ENCODE data around the gene ANK2.

ANK2 gene

DNA sequence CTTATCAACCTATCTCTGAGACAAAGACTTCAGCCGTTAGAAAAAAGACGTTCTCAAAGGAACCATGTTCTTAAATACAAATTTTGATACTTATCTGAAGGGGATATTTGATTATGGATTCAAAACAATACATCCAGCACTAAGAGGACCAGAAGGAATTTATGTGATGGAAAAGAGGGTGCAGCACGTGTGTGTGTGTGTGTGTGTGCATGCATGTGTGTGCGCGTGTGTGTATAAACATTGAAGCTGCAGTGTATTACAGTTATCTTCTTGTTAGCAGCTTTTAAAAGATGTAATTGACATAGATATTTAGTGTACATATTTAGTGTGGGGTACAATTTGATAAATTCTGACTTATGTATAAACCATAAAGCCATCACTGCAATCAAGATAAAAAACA is 44.9 kb downstream of the ANK2 start:
- no peak for DNase-seq (ENCODE audit: low read depth in 2 of 2)

DNA sequence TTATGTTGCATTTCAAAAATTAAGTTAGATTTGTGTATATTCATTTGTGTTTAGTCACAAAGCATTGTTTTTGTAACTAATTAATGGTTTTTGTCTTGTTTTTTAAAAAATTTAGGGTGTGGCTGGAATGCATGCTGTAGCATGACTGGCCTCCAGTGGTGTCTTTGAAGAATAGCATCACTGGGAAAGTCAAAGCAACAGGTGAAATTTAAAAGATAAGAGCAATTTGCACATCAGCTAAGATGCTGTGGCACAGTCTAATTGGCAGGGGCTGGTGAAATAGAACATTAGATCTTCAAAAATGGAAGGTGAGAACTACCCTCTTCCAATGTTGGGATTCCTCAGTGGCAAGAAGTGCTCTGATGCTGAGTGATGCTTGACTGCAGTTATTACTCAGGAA is 45.3 kb downstream of the ANK2 start:
- DNase-seq (ENCODE audit: low read depth in 2 of 2): no peak

DNA sequence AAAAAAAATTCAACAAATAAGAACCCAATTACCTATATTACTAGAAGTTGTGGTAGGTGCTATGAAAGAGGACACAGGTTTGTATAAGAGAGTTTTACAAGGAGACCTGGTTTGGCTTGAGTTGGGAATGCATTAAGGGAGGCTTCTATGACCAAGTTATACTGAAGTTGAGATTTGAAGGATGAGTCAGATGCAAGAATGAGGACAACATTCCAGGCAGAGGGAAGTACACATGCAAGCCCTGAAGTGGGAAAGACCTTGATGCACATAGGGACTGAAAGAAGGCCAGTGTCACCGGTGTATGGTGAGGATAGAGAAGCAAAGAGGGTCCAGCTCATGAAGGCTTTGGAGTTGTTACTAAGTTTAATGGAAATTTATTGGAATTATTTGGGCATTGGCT is 52.2 kb downstream of the ANK2 start:
- DNase-seq (ENCODE audit: low read depth in 2 of 2): no peak

DNA sequence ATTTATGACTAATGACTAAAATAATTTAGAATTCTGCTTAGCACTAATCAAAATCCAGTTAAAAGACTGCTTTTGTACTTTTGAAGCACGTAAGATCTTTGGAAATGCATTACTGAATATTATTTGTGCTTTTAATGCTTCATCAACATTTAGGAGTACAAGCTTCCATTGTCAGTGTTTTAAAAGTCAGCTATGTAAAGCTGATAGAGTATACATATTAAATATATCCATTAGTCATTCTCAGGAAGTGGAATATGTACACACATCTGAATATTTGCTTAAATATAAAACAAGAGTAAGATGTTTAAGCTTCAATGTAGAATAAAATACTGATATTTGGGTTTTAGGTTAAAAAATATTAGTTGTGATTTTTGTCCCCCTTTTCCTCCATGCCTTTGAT is 54.1 kb downstream of the ANK2 start:
- no peak for DNase-seq (ENCODE audit: low read depth in 2 of 2)

DNA sequence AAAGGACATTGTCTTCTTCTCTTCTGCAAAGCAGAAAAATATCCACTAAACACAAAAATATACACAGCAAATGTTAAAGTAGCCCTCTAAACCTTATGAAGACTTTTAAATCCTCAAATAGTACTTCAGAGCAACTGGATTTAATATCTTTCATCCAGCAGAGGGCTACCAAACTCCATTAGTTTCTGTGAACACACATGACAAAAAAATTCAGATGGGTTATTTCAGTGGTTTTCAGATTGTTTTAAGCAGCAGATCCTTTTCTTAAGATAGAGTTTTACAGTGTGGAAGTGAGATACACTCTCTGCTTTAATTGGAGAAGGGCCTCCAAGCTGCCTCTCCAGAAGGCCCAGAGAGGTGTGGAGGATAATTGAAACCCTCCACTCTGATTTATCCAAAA is 56.7 kb downstream of the ANK2 start:
- no peak for DNase-seq (ENCODE audit: low read depth in 2 of 2)

DNA sequence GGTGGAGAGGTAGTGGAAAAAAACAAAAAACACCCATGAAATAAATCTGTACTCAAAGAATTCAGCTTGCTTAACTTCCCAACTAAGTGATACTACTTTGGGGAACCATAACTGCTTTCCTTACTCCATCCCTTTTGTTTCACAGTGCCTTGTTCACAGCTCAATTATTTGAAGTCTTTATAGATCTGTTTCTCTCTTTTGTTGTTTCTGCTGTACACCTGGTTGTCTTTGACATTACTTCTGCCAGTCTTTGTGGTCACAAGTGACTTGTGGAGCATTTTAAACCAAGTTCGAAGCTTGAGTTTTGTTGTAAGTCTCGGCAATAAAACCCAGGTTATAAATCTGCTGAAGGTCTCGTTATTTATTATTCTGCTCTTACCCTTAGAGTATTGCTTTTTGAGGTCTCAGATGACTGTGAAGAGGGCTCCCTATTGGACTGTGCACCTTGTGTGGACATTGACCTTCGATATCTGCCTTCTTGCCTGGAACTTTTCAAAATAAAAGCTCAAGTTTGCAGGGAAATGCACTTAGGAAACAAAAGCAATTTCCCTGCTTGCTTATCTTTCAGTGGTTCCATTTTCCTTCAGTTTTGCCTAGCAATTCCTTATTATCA is 59.8 kb downstream of the ANK2 start:
- no peak for DNase-seq (ENCODE audit: low read depth in 2 of 2)

DNA sequence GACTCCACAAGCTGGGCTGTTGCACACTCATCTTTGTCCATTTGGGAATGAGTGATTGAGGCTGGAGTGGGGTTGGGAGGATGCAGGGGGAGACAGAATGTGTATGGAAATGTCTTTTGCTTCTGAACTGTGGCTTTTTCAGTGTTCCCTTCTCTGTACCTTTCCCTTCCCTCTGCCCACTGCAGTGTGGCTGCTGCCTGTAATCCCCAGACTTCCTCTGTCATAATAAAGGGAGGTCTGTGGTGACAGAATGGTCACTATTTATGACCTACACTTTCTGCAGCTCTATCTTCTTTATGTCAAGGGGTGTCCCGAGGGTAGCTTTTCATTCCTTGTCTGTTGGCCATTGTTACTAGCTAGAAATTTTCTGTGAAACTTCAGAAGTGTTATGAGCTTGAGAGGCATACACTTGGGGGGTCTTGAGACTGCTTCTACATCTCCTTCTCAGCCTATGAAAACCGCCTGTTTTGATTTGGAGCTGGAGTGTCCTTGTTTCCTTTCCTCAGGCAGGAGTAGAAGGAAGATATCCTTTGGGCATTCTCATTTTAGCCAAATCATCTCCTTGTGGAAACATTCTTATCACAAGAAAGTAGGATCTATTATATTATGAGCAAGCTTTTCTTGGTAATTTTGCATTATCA is 63.0 kb downstream of the ANK2 start:
- DNase-seq (ENCODE audit: low read depth in 2 of 2): no peak

DNA sequence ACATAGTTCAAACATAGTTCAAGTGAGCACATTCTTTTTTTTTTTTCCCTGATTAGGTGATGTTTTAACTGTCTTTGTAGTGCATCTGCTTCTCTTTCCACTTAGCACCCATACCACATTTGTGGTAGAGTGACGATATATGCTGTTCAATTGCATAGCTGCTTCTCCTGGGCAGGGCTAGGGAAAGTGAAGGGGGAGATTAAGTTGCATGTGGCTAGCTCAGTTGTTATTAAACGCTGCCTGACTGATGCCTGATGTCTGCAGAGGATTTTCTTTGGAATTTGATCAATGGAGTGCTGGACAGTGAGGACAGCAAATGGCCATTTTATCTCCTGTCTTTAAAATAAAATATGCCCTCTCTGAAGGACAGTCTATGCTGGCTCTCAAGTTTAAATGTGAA is 63.7 kb downstream of the ANK2 start:
- DNase-seq (ENCODE audit: low read depth in 2 of 2): no peak

DNA sequence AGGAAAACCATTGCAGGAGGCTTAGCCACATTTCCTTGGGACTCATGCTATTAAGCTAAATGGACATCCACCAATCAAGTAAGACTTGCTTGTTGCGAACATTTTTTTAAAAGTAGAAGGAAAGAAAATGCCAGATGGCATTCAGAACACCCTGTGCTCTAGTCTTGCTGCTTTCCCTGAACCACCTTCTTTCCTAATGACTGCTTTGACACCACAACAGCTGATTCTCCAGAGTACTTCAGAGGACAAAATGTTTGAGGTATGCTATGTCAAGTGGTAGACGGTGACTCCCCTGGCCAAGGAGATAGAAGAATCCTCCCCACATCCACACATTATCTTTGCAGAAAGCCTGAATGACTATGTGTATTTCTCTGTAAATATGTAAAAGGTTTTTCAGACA is 65.4 kb downstream of the ANK2 start:
- no peak for DNase-seq (ENCODE audit: low read depth in 2 of 2)

DNA sequence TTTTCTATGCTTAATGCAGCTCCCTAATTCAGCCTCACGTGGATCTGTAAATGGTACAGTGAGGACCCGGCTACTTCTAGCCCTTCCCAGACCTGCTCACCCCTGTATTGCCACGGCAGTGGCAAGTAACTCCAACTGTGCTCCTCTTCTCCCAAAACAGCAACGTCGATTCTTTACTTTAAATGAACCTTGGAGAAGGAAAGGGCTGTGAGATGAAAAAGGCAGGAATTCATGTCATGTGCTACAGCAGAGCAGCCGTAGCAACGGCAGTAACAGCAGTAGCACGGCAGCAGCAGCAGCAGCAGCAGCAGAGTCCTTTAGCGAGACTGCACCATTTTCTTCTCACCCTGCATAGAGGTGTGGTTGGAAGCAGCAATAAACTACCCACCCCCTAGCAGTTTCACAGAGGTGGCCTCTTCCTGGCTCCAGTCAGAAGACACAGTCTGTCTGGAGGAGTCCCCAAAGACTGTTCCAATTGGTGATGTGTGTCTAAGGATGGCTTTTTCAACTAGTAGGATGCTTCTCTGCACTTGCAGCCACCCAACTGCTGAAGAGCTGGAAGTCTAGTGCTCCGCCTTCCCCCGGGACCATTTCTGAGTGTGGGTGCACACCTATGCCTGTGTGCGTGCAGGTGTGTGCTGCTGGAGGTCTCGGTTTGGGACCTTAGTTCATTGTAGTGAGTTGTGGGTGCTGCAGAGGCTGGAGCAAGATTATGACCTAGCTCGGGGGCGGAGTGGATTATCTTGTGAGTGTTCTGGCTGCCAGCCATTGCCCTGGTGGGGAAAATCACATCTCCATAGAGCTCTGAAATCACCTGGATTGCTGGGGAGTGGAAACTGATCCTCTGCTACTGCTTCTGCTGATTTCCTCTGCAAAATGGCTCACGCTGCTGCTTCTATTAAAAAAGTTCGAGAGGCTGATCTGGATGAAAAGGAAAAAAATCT is 67.2 kb downstream of the ANK2 start:
- DNase-seq (ENCODE audit: low read depth in 2 of 2): no peak

DNA sequence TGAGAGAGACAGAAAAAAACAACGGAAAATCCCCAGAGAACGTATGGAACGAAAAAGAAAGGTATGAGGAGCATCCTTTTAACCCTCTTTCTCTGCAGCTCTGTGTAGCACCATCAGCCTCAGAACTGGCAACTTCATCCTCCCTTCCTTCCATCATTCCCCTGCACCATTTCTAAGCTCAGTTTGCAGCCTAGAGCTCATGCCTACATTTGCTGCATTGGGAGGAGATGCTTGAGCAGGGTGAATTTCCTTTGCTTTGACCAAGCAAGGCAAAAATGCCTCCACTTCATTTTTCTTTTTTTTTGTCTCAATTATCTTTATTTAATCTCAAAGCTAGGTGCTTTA is 67.9 kb downstream of the ANK2 start:
- DNase-seq (ENCODE audit: low read depth in 2 of 2): no peak

DNA sequence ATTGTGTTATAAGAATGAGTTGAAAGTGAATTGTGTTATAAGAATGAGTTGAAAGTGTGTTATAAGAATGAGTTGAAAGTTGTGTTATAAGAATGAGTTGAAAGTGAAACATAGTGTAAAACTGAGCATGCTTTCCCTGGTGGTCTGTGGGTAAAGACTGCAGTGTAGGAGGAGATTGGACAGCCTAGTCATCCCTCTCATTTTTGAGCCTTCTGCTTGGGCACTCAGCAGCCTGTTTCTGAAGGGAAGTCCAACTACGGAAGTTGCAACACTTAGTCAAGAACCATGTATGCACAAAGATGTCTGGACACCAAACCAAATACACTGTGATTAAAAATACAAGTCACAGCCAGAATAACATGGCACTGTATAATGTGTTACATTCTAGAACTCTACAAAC is 72.6 kb downstream of the ANK2 start:
- DNase-seq (ENCODE audit: low read depth in 2 of 2): no peak

DNA sequence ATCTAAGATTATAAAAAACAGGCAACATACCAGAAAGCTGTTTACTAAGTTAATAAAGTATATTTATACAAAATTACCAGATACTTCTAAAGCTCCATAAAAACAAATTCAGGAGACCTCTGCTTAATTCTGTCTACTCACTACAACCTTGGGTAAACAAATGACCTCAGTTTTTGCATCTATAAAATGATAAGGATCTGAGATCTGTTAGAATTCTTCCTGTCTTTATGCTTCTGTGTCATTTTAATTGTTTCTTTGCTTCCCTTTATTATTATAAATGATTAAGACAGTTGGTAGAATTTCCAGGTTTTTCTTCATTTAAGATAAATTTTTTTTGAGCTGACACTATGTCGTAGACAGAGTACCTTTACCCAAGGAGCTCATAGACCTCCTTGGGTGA is 76.0 kb downstream of the ANK2 start:
- no peak for DNase-seq (ENCODE audit: low read depth in 2 of 2)

DNA sequence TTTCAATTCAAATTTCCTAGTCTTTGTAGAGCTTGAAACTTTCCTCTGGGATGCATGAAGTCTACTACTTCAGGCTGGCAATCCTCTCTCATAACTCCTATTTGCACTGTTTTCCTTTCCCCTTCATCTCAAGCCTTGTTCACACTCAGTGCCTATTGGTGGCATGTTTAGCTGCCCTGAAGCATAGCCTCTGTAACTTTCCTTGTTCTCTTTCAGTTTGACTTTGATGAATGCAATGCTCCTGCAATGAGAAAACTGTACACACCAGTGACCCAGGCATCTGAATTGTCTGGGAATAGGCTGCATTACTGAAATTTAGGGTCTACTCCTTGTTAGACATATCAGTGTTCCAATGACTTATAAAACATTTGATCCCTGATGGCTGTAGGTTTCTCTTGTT is 81.7 kb downstream of the ANK2 start:
- DNase-seq (ENCODE audit: low read depth in 2 of 2): no peak

DNA sequence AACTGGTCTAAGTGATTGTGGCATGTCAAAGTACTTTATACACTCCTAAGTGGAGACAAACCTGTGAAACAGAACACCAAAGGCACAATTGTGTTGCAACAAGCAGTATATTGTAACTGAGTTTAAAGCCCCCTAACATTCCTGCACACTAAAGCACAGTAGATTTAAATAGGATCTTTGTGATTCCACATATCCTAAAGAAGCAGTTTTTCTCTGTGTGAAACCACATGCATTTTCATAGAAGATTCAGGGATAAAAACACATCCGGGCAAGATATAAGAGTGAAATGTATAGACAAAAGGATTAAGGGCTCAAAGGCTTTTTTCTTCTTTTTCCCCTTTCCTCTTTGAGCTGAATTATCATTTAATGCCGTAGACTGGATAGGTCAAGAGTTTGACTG is 82.2 kb downstream of the ANK2 start:
- DNase-seq (ENCODE audit: low read depth in 2 of 2): no peak

DNA sequence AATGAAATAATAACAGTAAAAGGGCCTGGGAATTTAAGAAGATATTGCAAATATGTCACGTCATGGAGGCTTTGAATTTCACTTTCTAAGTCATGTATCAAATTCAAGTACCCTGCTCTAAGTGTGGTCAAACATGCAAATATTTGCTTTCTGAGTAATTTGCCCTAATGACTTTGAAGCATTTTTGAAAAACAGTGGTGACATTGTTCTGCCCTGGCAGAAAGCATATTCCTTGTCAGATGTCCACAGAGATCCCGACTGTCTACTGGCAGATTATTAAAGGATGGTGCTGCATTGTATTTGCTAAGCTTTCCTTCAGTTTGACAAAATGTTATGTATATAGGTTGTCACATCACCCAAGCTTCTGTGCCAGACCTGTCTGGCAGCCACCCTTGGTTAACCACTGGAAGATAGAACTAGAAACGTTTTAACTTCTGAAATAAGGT is 92.5 kb downstream of the ANK2 start:
- no peak for DNase-seq (ENCODE audit: low read depth in 2 of 2)

DNA sequence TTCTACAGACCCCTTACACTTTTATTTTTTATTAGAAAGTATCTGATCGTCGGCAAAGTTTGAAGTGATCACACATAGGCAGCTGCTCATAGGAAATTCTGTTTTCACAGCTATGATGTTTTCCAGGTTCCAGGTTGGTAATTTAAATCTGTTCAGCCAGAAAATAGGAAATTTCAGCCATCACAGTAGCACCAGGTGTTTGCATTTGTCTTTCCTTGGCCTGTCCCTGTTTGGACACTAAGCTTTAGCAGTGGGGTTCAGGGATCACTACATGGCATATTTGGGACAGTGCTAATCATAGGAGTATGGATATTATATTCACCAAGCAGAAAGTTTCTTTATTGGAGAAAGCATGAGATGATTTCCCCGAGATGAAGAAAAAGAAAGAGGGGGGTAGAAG is 92.9 kb downstream of the ANK2 start:
- DNase-seq (ENCODE audit: low read depth in 2 of 2): no peak

DNA sequence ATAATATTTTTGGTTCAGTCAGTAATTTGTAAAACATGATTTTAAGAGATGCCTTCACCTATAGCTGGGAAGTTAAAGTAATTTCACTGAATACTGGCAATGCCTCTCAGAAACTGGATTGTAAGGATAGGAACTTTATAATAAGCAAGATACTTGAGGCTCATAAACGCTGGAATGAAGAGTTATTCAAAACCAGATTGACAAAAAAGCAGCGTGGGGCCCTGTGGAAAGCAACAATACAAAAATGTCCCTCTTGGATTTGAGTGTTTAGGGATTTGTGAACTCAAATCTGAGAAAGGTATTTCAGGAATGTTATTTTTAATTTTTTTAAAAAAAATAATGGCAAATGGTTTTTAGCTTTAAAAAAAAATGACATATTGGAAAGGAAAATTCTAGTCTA is 94.6 kb downstream of the ANK2 start:
- no peak for DNase-seq (ENCODE audit: low read depth in 2 of 2)

DNA sequence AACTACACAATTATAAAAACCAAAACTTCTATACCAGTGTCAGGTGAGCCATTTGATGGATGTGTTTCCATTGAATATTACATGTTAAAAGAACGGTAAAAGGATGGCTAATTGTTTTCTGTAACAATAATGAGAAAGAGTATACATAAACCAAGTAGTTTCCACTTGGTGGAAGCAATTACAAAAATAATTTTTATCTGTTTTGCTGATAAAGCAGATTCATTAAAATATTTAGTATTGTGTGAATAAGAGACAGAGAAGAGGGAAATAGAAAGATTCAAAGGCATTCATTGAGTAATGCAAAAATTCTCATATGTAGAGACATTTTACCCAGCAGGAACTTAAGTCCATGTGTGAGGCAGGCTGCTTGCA is 95.7 kb downstream of the ANK2 start:
- no peak for DNase-seq (ENCODE audit: low read depth in 2 of 2)

DNA sequence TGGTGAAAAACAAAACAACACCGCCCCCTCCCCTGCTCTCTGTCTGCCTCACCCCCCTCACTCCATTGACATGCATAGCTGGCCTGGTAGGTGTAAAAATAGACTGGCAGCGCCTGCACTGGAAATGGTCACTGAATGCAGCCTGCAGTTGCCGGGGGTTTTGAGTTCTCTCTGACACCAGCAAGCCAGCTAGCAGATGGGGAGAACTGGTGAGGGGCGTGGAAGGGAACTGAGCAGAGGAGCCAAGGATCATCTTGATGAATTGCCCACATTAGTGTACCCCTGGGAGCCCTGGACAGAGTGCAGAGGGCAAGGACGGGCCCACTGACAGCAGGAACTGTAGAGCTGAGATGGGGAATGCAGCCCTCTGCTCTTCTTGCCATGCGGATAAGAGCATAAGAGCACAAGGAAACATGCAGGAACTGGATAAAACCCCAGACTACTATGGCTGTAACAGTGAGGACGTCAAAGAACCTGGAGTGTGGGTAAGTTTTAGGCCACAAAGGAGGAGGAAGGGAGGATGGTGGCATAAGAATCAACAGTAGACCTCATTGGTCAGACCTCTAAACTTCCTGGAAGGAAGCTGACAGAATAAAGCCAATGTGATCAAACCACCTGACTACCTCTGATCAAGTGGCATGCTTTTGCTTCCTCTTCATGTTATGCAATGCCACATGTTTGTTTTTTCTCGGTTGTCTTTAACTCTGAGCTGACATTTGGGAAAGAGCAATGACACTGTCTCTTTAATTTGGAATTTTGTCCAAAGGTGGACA is 96.3 kb downstream of the ANK2 start:
- no peak for DNase-seq (ENCODE audit: low read depth in 2 of 2)

DNA sequence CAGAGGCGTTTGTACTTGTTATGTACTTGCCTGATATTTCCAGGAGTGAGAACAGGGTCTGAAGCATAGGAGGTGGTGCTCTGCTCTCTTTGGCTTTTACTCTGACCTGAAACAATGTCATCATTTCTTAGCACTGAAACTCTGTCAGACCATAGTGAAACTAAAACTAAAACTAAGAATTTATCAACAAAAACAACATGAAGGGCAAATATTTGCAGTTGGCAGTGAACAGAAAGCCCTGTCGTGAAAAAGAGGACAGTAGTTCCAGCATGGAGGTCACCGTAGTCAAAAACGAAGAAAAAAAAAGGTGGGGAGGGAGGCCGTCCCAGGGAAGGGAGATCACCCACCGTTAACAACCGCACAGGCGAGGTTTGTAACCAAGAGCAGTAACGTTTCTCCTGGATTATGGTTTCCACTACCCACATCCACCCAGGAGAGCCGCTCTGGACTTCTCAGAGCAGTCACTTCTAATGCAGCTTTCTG is 97.5 kb downstream of the ANK2 start:
- DNase-seq (ENCODE audit: low read depth in 2 of 2): no peak

DNA sequence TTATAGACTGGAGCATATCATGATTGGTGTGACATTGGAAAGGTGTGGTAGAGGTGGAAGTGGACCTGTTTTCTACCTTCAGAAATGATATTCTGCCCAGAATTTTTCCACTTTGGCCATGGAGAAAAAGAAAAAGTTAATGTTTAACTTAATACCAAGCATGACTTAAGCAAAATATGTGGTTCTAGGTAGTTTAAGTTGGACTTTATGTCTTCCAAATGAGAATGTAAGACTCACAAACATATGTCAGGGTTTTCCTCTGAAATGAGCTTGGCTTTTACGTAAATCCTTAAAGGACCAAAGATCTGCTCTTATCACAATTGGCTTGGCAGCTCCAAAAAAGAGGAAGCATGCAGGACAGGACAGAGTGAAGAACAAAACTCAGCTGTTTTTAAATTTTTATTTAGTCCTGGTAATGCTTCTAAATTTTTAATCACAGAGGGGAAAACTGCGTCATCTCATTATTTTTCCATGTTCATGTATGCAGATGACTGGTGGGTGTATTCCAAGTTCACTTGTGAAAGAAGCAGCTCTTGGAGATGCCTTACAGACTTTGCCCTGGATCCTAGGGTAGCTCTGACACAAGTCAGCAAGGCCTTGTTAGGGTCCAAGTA is 98.2 kb downstream of the ANK2 start:
- no peak for DNase-seq (ENCODE audit: low read depth in 2 of 2)

Data from activated CD8-positive, alpha-beta memory T cell treated with anti-CD3 and anti-CD28 coated beads for 4 hours (primary cell).